Measurements from ENCODE around the gene CCNJ.

DNA sequence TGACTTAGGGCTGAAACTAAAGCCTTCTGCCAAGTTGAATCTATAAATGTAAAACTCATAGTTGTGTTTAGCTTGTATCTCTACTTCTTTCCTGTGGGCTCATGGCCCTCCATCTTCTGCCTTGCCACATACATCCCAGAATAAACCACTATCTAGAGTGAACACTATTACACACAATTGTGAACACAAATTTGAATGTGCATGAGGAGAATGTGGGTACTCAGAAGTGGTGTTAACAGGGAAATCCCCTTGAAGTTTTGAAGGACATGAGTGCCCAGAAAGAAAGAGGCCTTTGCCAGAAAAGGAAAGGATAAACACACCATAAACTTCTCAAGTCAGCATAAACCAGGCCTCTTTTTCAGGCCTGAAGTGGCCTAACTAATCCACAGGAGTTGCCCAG is 20.2 kb upstream of the CCNJ start:
- TF ChIP-seq EZH2phosphoT487 (IDR thresholded peaks at IDR 0.05; ENCODE audit: borderline replicate concordance, low read length) = no peak
- TF ChIP-seq CTCF (IDR thresholded peaks at IDR 0.05; ENCODE audit: low read depth, low read length, poor library complexity, severe bottlenecking) = no peak

All from DOHH2 (cell line).